ENCODE measurements around the gene RTEL1. TPM values are rescaled to one million over a fixed set of nuclear protein-coding genes. Genes with fewer than 3 reads are reported as not detected.
"Not testable (repeated sequence)": the region's sequence is repeated elsewhere in the genome, so short reads cannot be mapped to it uniquely, and the experiment has no call there.

The RTEL1 gene
- polyA plus RNA-seq, 1 donor from 2014 or later: 29.2 TPM

GRCh38 chr20:63612276-63612931 is 45.7 kb upstream of the RTEL1 start:
- Histone ChIP-seq H3F3A (ENCODE audit: insufficient read depth, low read length, poor library complexity, severe bottlenecking) (no peaks in the 10 kb centered on the region), H3K9me2 (ENCODE audit: insufficient read depth, low read length) (no peaks in the 10 kb centered on the region), H4K20me1 (ENCODE audit: insufficient read depth) (no peaks in the 10 kb centered on the region), H3K27ac (ENCODE audit: low read length) (no peak overlapping the region), H3K4me2 (ENCODE audit: low read length) (no peak overlapping the region), H3K36me3 (ENCODE audit: insufficient read depth, low read length) (no peaks in the 10 kb centered on the region), H3K4me3 (ENCODE audit: low read length) (no peak overlapping the region), H3K27me3 (ENCODE audit: insufficient read depth, low read depth, low read length) (no peaks in the 10 kb centered on the region), H3K79me2 (replicated peaks; ENCODE audit: insufficient read depth, low read length) (no peaks in the 10 kb centered on the region), H3K9ac (ENCODE audit: low read length) (no peak overlapping the region), H2AFZ (ENCODE audit: low read depth, low read length) (no peak overlapping the region), H3K9me3 (ENCODE audit: low read length) (no peaks in the 10 kb centered on the region)
- TF ChIP-seq REST (IDR thresholded peaks at IDR 0.05; ENCODE audit: borderline replicate concordance) (no peak), SMC3 (conservative IDR thresholded peaks at IDR 0.05; ENCODE audit: poor library complexity) (no peak), CTCF (IDR thresholded peaks at IDR 0.05; ENCODE audit: poor library complexity, severe bottlenecking) (no peak), POLR2AphosphoS5 (IDR thresholded peaks at IDR 0.05) (no peak), EP300 (conservative IDR thresholded peaks at IDR 0.05; ENCODE audit: poor library complexity, severe bottlenecking) (no peak), RAD21 (conservative IDR thresholded peaks at IDR 0.05) (no peak), TAF1 (IDR thresholded peaks at IDR 0.05; ENCODE audit: low read depth) (no peak), MXI1 (conservative IDR thresholded peaks at IDR 0.05; ENCODE audit: poor library complexity, severe bottlenecking) (no peak), EZH2 (IDR thresholded peaks at IDR 0.05; ENCODE audit: borderline replicate concordance, insufficient read depth, low read length, poor library complexity, severe bottlenecking) (no peak)

- not testable (repeated sequence) for H3K36me3 ChIP-seq (ENCODE audit: insufficient read depth, low read length); H3F3A ChIP-seq (ENCODE audit: insufficient read depth, low read length, poor library complexity, severe bottlenecking); H2AFZ ChIP-seq (ENCODE audit: low read depth, low read length); H3K79me2 ChIP-seq (replicated peaks; ENCODE audit: insufficient read depth, low read length); H4K20me1 ChIP-seq (ENCODE audit: insufficient read depth); H3K9me2 ChIP-seq (ENCODE audit: insufficient read depth, low read length); H3K27ac ChIP-seq (ENCODE audit: low read length); H3K4me3 ChIP-seq (ENCODE audit: low read length); H3K9ac ChIP-seq (ENCODE audit: low read length); H3K27me3 ChIP-seq (ENCODE audit: insufficient read depth, low read depth, low read length); H3K9me3 ChIP-seq (ENCODE audit: low read length); H3K4me2 ChIP-seq (ENCODE audit: low read length)
These were observed 44.1 kb upstream of the RTEL1 start for GRCh38 chr20:63613863-63614594.
